WTC11 (cell line): Measurements from ENCODE around the gene PRSS33. TPM values are rescaled to one million over a fixed set of nuclear protein-coding genes. Genes with fewer than 3 reads are reported as not detected.

ENCODE experiments used
- ATAC-seq: fragments of 200-7000 bp; cut with Tn5 transposase; 2 replicates; pipeline ENCODE4 v1.10.0; 2021; ENCODE audit warnings: mild to moderate bottlenecking, moderate library complexity
- CTCF ChIA-PET: fragments of 300-600 bp; sonication (Branson Sonifier 250); formaldehyde crosslinking; loops from one replicate; lab custom pipeline; 2021; ENCODE audit warnings: antibody characterized with exemption; lab: Charles Lee
- POLR2A ChIA-PET: fragments of 350-600 bp; sonication (Branson Sonifier 250); formaldehyde crosslinking; loops from one replicate; lab custom pipeline; 2021; ENCODE audit warnings: antibody characterized with exemption; lab: Charles Lee
- DNase-seq: peaks from one replicate; pipeline ENCODE4 v3.0.0; 2021; ENCODE audit warnings: low spot score
- H3K27ac Mint-ChIP-seq: 2 replicates; pipeline ENCODE4 v1.8.0; 2021; ENCODE audit warnings: mixed read lengths
- H3K27me3 Mint-ChIP-seq: 2 replicates; pipeline ENCODE4 v1.8.0; 2021; ENCODE audit warnings: low read depth, mild to moderate bottlenecking, moderate library complexity, mixed read lengths
- H3K36me3 Mint-ChIP-seq: 2 replicates; pipeline ENCODE4 v1.8.0; 2021; ENCODE audit warnings: mixed read lengths
- H3K4me1 Mint-ChIP-seq: 2 replicates; pipeline ENCODE4 v1.8.0; 2022; ENCODE audit warnings: mixed read lengths
- H3K4me3 Mint-ChIP-seq: 2 replicates; pipeline ENCODE4 v1.8.0; 2021; ENCODE audit warnings: mild to moderate bottlenecking, moderate library complexity, mixed read lengths
- H3K9me3 Mint-ChIP-seq: 2 replicates; pipeline ENCODE4 v1.8.0; 2021; ENCODE audit warnings: mixed read lengths
- CREB1 ChIP-seq: sonication (generic); formaldehyde crosslinking; IDR thresholded peaks from 2 replicates; pipeline ENCODE4 v1.8.0; 2023; ENCODE audit warnings: mild to moderate bottlenecking, missing genetic modification reagents
- CREM ChIP-seq: sonication (generic); formaldehyde crosslinking; IDR thresholded peaks from 2 replicates; pipeline ENCODE4 v1.8.1; 2022; ENCODE audit warnings: mild to moderate bottlenecking, missing genetic modification reagents, moderate library complexity
- EMX1 ChIP-seq: fragments of 250-450 bp; sonication (Bioruptor Pico); IDR thresholded peaks from 2 replicates; pipeline ENCODE4 v1.8.0; 2021; ENCODE audit warnings: mild to moderate bottlenecking
- ETV6 ChIP-seq: sonication (generic); formaldehyde crosslinking; IDR thresholded peaks from 2 replicates; pipeline ENCODE4 v1.8.1; 2022; ENCODE audit warnings: mild to moderate bottlenecking, missing genetic modification reagents
- NR1H2 ChIP-seq: sonication (generic); formaldehyde crosslinking; IDR thresholded peaks from 2 replicates; pipeline ENCODE4 v1.9.0; 2021; ENCODE audit warnings: mild to moderate bottlenecking, moderate library complexity, missing genetic modification reagents
- NR2C2 ChIP-seq: sonication (generic); formaldehyde crosslinking; IDR thresholded peaks from 2 replicates; pipeline ENCODE4 v1.8.0; 2022; ENCODE audit warnings: mild to moderate bottlenecking, missing genetic modification reagents
- TCF7 ChIP-seq: sonication (generic); formaldehyde crosslinking; IDR thresholded peaks from 2 replicates; pipeline ENCODE4 v1.8.0; 2022; ENCODE audit warnings: mild to moderate bottlenecking, low read depth, missing genetic modification reagents, moderate library complexity
- ZBTB21 ChIP-seq: sonication (generic); formaldehyde crosslinking; IDR thresholded peaks from 2 replicates; pipeline ENCODE4 v1.8.1; 2023; ENCODE audit warnings: mild to moderate bottlenecking, missing genetic modification reagents, borderline replicate concordance
- ZNF121 ChIP-seq: sonication (generic); formaldehyde crosslinking; IDR thresholded peaks from 2 replicates; pipeline ENCODE4 v1.8.0; 2023; ENCODE audit warnings: missing genetic modification reagents
- ZNF263 ChIP-seq: sonication (generic); formaldehyde crosslinking; IDR thresholded peaks from 2 replicates; pipeline ENCODE4 v1.8.1; 2022; ENCODE audit warnings: low read depth, mild to moderate bottlenecking, moderate library complexity, missing genetic modification reagents
- ZNF423 ChIP-seq: fragments of 250-450 bp; sonication (Bioruptor Pico); IDR thresholded peaks from 2 replicates; pipeline ENCODE4 v2.1.2; 2022; ENCODE audit warnings: mild to moderate bottlenecking, moderate library complexity
- total RNA-seq: library from RNA; stranded (reverse); gene quantifications from 3 replicates; pipeline ENCODE4 v1.2.3, GENCODE V29; 2021
- TF ChIP-seq, protein P1 (sequence below): fragments of 250-450 bp; sonication (Bioruptor Pico); IDR thresholded peaks from 2 replicates; pipeline ENCODE4 v1.9.0; 2021; ENCODE audit warnings: mild to moderate bottlenecking
- TF ChIP-seq, protein P2 (sequence below): sonication (generic); formaldehyde crosslinking; IDR thresholded peaks from 2 replicates; pipeline ENCODE4 v1.8.0; 2022; ENCODE audit warnings: mild to moderate bottlenecking, missing genetic modification reagents
- TF ChIP-seq, protein P3 (sequence below): sonication (generic); formaldehyde crosslinking; IDR thresholded peaks from 2 replicates; pipeline ENCODE4 v1.8.0; 2023; ENCODE audit warnings: missing genetic modification reagents
- TF ChIP-seq, protein P4 (sequence below): sonication (generic); formaldehyde crosslinking; IDR thresholded peaks from 2 replicates; pipeline ENCODE4 v1.8.0; 2022; ENCODE audit warnings: mild to moderate bottlenecking, missing genetic modification reagents
- TF ChIP-seq, protein P5 (sequence below): sonication (generic); formaldehyde crosslinking; IDR thresholded peaks from 2 replicates; pipeline ENCODE4 v1.8.0; 2023; ENCODE audit warnings: missing genetic modification reagents, mild to moderate bottlenecking, borderline replicate concordance

PRSS33 gene
- total RNA-seq, 1 experiment from 2014 or later = 0.24 TPM

DNA sequence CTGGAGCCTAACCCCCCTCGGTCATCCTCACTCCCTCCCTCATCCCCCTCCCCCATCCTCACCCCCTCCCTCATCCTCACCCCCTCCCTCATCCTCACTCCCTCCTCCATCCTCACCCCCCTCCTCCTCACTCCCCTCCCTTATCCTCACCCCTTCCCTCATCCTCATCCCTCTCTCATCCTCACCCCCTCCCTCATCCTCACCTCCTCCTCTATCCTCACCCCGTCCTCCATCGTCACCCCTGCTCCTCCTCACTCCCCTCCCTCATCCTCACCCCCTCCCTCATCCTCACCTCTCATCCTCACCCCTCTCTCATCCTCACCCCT lies 571 bp downstream of the PRSS33 start (continued):
- TF ChIP-seq EMX1 (CRISPR knock-in tag) (no peak), ZBTB21 (CRISPR knock-in tag) (no peak), CREM (CRISPR knock-in tag) (no peak), ZNF423 (CRISPR knock-in tag) (no peak), CREB1 (no peak), ZNF121 (no peak), NR2C2 (CRISPR knock-in tag) (no peak)
- TF ChIP-seq, protein P1, sequence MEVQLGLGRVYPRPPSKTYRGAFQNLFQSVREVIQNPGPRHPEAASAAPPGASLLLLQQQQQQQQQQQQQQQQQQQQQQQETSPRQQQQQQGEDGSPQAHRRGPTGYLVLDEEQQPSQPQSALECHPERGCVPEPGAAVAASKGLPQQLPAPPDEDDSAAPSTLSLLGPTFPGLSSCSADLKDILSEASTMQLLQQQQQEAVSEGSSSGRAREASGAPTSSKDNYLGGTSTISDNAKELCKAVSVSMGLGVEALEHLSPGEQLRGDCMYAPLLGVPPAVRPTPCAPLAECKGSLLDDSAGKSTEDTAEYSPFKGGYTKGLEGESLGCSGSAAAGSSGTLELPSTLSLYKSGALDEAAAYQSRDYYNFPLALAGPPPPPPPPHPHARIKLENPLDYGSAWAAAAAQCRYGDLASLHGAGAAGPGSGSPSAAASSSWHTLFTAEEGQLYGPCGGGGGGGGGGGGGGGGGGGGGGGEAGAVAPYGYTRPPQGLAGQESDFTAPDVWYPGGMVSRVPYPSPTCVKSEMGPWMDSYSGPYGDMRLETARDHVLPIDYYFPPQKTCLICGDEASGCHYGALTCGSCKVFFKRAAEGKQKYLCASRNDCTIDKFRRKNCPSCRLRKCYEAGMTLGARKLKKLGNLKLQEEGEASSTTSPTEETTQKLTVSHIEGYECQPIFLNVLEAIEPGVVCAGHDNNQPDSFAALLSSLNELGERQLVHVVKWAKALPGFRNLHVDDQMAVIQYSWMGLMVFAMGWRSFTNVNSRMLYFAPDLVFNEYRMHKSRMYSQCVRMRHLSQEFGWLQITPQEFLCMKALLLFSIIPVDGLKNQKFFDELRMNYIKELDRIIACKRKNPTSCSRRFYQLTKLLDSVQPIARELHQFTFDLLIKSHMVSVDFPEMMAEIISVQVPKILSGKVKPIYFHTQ = no peak
- TF ChIP-seq, protein P2, sequence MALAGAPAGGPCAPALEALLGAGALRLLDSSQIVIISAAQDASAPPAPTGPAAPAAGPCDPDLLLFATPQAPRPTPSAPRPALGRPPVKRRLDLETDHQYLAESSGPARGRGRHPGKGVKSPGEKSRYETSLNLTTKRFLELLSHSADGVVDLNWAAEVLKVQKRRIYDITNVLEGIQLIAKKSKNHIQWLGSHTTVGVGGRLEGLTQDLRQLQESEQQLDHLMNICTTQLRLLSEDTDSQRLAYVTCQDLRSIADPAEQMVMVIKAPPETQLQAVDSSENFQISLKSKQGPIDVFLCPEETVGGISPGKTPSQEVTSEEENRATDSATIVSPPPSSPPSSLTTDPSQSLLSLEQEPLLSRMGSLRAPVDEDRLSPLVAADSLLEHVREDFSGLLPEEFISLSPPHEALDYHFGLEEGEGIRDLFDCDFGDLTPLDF (CRISPR knock-in tag) = no peak
- TF ChIP-seq, protein P3, sequence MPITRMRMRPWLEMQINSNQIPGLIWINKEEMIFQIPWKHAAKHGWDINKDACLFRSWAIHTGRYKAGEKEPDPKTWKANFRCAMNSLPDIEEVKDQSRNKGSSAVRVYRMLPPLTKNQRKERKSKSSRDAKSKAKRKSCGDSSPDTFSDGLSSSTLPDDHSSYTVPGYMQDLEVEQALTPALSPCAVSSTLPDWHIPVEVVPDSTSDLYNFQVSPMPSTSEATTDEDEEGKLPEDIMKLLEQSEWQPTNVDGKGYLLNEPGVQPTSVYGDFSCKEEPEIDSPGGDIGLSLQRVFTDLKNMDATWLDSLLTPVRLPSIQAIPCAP (CRISPR knock-in tag) = no peak
- TF ChIP-seq, protein P4, sequence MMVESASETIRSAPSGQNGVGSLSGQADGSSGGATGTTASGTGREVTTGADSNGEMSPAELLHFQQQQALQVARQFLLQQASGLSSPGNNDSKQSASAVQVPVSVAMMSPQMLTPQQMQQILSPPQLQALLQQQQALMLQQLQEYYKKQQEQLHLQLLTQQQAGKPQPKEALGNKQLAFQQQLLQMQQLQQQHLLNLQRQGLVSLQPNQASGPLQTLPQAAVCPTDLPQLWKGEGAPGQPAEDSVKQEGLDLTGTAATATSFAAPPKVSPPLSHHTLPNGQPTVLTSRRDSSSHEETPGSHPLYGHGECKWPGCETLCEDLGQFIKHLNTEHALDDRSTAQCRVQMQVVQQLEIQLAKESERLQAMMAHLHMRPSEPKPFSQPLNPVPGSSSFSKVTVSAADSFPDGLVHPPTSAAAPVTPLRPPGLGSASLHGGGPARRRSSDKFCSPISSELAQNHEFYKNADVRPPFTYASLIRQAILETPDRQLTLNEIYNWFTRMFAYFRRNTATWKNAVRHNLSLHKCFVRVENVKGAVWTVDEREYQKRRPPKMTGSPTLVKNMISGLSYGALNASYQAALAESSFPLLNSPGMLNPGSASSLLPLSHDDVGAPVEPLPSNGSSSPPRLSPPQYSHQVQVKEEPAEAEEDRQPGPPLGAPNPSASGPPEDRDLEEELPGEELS (CRISPR knock-in tag) = no peak

DNA sequence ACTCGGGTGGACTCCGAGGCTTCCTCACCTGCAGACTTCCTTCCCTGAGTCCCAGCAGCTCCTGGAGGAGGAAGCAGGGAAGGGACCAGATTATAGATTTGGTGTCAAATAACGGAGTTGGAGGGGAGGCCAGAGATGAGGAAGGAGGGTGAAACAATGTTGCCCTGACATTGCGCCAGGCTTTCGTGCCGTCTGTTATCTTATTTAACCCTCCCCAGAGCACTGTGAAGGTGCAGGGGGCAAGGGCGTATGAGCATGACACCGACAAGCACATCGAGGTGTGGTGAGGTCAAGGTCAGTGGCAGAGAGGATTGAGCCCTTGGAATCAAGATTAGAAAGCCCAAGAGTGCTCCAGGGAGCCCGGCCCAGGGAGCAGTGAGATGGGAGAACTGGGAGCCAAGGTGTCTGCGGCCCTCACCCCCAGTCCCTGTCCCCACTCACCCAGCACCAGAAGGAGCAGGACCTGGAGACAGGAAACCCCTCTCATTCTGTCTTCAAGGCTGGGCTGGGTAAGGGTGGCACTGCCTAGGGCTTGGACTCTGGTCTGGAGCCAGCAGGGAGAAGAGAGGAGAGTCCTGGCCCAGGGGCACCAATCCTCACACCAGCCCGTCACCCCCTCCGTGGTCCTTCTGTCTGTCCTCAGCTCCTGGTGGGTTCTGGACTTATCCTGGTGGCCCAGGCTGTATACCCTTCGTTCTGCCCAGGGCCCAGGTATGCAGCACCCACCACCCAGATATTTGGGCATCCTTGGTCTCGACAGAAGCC lies 1.1 kb downstream of the PRSS33 start:
- H3K4me3 Mint-ChIP-seq = peak overlapping the region; percentile 16; the same call in 1 of the 2 replicates
- no peak overlapping the region for H3K27ac Mint-ChIP-seq
- CTCF ChIA-PET = interaction anchor here (0.8 to 2.7 kb wide), 3 partner anchors 12 to 141 kb away, joined by 3 to 18 read pairs (median 8); partner anchors contain the start of gene PRSS41
- no peaks in the 10 kb centered on the region for H3K36me3 Mint-ChIP-seq
- no peak for DNase-seq
- H3K4me1 Mint-ChIP-seq = peaks cover 4% of the 10 kb centered on the region
- TF ChIP-seq NR2C2 (CRISPR knock-in tag) (no peak), ZNF121 (no peak), ZNF263 (0 out of 2 replicates have a peak, but pooled peaks have one; percentile 42)
- H3K27me3 Mint-ChIP-seq = peaks cover 36% of the 10 kb centered on the region
- H3K9me3 Mint-ChIP-seq = no peaks in the 10 kb centered on the region
- POLR2A ChIA-PET = no interaction called here
- no peak for ATAC-seq

DNA sequence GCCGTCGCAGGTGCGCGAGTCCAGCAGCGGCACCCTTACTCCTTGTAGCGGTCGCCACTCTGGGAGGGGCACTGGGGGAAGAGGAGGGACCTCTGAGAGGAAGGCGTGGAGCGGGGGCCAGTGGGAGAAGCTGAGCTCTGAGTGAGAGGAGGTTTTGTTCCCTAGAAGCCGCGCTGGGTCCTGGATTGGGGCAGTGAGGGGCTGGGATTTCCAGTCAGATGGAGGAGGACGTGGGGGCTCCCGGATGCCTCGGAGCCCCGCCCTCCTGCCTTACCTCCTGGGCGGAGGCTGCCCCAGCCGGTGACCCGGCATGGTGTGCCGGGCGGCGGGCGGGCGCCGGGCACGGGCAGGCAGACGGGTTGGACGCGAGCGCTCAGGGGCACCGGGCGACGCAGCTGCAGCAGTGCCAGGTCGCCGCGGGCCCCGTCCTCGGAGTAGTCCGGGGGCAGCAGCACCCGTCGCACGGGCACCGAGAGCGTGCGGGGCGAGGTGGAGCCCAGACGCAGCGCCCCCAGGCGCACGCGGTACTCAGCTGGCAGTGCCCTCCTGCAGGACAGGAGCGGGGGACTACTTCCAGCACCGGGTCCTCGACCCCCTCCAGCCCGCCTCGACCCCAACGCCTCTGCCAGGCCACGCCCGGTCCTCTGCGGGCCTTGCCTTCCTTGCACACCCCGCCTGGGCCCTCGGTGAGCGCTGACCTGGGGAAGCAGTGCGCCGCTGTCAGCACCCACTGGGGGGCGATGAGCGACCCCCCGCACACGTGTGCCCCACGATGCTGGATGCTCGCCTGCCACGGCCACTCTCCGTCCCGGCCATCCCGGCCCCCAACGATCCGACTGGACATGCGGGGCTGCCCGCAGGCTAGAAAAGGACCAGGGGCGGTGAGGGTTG lies 2.0 kb downstream of the PRSS33 start:
- peaks cover 5% of the 10 kb centered on the region for H3K4me1 Mint-ChIP-seq
- no peaks in the 10 kb centered on the region for H3K36me3 Mint-ChIP-seq
- DNase-seq (peak; percentile 36), ATAC-seq (peak; percentile 26)
- ChIA-PET POLR2A (no interaction called here), CTCF (interaction anchor here (0.8 to 2.7 kb wide), 5 partner anchors 13 to 142 kb away, joined by 3 to 18 read pairs (median 3); partner anchors contain the start of genes PRSS21 and PRSS41)
- no peak overlapping the region for H3K27ac Mint-ChIP-seq
- H3K4me3 Mint-ChIP-seq = peak overlapping the region; percentile 69
- H3K27me3 Mint-ChIP-seq = peaks cover 35% of the 10 kb centered on the region
- no peaks in the 10 kb centered on the region for H3K9me3 Mint-ChIP-seq
- TF ChIP-seq ZBTB21 (CRISPR knock-in tag) (no peak), ETV6 (CRISPR knock-in tag) (no peak), TCF7 (CRISPR knock-in tag) (no peak), NR1H2 (no peak)
- TF ChIP-seq, protein P5, sequence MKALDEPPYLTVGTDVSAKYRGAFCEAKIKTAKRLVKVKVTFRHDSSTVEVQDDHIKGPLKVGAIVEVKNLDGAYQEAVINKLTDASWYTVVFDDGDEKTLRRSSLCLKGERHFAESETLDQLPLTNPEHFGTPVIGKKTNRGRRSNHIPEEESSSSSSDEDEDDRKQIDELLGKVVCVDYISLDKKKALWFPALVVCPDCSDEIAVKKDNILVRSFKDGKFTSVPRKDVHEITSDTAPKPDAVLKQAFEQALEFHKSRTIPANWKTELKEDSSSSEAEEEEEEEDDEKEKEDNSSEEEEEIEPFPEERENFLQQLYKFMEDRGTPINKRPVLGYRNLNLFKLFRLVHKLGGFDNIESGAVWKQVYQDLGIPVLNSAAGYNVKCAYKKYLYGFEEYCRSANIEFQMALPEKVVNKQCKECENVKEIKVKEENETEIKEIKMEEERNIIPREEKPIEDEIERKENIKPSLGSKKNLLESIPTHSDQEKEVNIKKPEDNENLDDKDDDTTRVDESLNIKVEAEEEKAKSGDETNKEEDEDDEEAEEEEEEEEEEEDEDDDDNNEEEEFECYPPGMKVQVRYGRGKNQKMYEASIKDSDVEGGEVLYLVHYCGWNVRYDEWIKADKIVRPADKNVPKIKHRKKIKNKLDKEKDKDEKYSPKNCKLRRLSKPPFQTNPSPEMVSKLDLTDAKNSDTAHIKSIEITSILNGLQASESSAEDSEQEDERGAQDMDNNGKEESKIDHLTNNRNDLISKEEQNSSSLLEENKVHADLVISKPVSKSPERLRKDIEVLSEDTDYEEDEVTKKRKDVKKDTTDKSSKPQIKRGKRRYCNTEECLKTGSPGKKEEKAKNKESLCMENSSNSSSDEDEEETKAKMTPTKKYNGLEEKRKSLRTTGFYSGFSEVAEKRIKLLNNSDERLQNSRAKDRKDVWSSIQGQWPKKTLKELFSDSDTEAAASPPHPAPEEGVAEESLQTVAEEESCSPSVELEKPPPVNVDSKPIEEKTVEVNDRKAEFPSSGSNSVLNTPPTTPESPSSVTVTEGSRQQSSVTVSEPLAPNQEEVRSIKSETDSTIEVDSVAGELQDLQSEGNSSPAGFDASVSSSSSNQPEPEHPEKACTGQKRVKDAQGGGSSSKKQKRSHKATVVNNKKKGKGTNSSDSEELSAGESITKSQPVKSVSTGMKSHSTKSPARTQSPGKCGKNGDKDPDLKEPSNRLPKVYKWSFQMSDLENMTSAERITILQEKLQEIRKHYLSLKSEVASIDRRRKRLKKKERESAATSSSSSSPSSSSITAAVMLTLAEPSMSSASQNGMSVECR = 0 out of 2 replicates have a peak, but pooled peaks have one; percentile 63
